ENCODE results near the gene IMMP1L.

DNA sequence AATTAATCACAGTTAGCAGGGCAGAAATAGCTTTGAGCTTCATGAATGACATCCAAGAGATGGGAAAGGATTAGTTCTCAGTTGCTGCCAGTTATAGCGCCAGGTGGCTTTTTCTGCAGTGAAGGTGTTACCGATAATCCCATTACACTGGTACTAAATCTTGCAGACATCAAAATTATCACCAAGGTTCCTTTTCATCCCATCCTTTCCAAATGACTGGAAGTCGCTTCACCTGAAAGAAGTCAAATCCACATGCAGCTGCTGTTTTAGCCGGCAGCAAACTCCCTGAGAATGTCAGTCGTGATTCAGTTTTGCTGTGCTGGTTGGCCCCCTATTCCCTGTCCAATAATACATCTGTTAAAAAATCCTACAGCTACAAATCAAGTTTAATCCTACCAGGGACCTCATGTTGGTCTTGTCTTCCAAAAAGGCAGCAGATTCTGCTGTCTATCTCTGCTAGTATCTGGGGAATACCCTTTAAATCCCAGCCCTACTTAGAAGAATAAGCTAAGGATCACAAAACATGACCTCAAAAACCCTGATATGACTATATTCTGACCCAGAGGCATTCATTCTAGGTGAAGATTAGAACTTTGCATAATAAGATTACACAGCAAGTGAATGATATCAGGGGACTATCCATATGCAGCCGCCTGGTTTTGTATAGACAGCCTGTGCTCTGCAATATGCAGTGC is 31.7 kb downstream of the IMMP1L start:
- TF ChIP-seq, protein P1, sequence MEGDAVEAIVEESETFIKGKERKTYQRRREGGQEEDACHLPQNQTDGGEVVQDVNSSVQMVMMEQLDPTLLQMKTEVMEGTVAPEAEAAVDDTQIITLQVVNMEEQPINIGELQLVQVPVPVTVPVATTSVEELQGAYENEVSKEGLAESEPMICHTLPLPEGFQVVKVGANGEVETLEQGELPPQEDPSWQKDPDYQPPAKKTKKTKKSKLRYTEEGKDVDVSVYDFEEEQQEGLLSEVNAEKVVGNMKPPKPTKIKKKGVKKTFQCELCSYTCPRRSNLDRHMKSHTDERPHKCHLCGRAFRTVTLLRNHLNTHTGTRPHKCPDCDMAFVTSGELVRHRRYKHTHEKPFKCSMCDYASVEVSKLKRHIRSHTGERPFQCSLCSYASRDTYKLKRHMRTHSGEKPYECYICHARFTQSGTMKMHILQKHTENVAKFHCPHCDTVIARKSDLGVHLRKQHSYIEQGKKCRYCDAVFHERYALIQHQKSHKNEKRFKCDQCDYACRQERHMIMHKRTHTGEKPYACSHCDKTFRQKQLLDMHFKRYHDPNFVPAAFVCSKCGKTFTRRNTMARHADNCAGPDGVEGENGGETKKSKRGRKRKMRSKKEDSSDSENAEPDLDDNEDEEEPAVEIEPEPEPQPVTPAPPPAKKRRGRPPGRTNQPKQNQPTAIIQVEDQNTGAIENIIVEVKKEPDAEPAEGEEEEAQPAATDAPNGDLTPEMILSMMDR (IDR thresholded peaks at IDR 0.05) = no peak
- TF ChIP-seq POLR2A (IDR thresholded peaks at IDR 0.05) = no peak
